Endothelial cell of umbilical vein (primary cell): ENCODE results near the gene CHID1.

Source experiments
- EZH2 ChIP-seq: IDR thresholded peaks from 2 replicates; pipeline ENCODE4 v1.6.1; 2012; ENCODE audit warnings: borderline replicate concordance, low read depth, mild to moderate bottlenecking, moderate library complexity, low read length, inconsistent platforms; ENCODE audit not compliant: severe bottlenecking
- POLR2A ChIP-seq: IDR thresholded peaks from 2 replicates; pipeline ENCODE4 v1.6.1; 2012; ENCODE audit warnings: low read depth, mild to moderate bottlenecking, control low read depth, low read length
- POLR2AphosphoS5 ChIP-seq: IDR thresholded peaks from 2 replicates; pipeline ENCODE4 v1.6.1; 2012; ENCODE audit warnings: low read depth, mild to moderate bottlenecking, control low read depth, low read length, moderate library complexity; ENCODE audit not compliant: insufficient read depth

- TF ChIP-seq EZH2 (no peak), POLR2AphosphoS5 (no peak), POLR2A (peak; percentile 57)
Observed at GRCh38 chr11:829847-830294, 80.7 kb downstream of the CHID1 start.
